ENCODE measurements around the gene ELL. TPM values are rescaled to one million over a fixed set of nuclear protein-coding genes. Genes with fewer than 3 reads are reported as not detected.

The ELL gene
- total RNA-seq, 1 donor from 2014 or later = 25.3 TPM

DNA sequence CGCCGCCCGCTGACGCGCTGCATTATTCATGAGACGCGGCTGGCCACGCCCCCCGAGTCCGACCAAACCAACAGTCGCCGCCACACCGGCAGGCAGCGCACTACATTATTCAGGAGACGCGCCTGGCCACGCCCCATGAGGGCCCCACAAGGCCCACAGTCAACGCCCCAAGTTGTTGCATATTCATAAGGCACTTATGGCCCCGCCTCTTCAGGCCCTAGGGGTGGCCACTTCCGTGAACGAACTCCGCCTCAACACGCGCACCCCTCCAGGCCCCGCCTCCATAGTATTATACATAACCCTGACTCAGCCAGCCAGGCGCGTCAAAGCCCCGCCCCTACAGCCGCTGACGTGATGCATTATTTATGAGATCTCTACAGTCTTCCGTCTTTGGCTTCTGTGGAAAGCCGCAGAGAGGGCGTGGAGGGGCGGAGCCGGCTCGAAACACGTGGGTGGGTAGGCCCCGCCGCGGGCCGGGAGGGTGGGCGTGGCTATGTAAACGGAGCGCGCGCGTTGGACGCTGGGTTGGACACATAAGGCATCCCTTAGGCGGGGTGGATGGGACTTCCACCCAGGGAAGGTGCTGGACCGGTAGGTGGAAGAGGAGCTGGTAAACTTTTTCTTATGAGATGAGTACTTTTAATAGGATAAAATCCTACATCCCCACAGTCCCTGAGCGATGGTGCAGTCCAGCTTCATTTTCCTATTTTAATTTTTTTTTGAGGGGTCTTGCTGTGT lies 423 bp upstream of the ELL start:
- DNase-seq (ENCODE audit: extremely low spot score in 2 of 2) = peak; percentile 100
- Histone ChIP-seq H3K27ac (peak overlapping the region; percentile 99), H3K36me3 (no peaks in the 10 kb centered on the region), H3K4me3 (peak overlapping the region; percentile 95 to 100), H3K27me3 (no peaks in the 10 kb centered on the region), H3K4me1 (peaks cover 35% of the 10 kb centered on the region), H3K9me3 (no peaks in the 10 kb centered on the region)
- TF ChIP-seq POLR2A (IDR thresholded peaks at IDR 0.05) (no peak), POLR2AphosphoS5 (IDR thresholded peaks at IDR 0.05; ENCODE audit: insufficient read depth in 1 of 2, low read depth in 1 of 2) (peak; percentile 68 to 98)
- TF ChIP-seq, protein P1, sequence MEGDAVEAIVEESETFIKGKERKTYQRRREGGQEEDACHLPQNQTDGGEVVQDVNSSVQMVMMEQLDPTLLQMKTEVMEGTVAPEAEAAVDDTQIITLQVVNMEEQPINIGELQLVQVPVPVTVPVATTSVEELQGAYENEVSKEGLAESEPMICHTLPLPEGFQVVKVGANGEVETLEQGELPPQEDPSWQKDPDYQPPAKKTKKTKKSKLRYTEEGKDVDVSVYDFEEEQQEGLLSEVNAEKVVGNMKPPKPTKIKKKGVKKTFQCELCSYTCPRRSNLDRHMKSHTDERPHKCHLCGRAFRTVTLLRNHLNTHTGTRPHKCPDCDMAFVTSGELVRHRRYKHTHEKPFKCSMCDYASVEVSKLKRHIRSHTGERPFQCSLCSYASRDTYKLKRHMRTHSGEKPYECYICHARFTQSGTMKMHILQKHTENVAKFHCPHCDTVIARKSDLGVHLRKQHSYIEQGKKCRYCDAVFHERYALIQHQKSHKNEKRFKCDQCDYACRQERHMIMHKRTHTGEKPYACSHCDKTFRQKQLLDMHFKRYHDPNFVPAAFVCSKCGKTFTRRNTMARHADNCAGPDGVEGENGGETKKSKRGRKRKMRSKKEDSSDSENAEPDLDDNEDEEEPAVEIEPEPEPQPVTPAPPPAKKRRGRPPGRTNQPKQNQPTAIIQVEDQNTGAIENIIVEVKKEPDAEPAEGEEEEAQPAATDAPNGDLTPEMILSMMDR (IDR thresholded peaks at IDR 0.05) = no peak
- intact Hi-C loops (cut with DNase I) = loop anchor here (5.0 kb wide), 1 partner anchor 35 kb away; the partner anchor contains the start of gene KXD1

DNA sequence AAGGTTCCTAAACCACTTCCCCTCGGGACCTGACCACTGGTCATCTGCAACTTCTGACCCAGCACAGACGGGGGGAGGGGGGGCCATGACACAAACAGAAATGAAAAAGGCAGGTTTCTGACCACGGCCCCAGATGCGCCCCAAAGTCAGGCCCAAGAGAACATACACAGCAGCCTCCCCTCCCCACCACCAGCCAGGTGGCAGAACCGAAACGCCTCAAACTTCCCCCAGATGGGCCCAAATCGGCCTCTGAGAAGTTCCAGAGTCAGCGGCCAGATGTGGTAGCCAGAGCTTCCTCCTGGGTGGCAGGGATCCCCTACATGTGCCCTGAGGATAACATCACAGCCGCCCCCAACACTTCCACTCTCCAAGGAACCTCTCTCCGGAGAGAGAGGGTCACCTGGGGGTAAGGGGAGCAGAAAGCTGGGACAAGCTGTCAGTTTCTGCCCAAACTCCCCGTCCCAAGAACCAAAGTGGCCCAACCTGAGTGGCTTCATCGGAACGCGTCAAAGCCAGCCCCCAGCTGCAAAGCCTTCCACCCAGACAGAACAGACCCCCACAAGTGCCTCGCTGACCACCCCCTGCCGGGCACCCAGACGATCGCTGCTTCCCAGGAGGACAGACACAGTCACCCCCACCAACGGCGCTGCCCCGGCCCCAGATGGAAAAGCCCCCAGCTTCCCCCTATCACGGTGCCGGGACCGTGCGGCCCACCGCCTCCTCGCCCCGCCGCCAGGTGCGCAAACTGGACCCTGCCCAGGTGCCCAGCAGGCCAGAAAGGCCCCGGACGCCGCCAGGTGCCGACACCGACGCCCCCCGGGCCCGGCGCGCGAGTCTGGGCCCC lies 800 bp downstream of the ELL start:
- H3K36me3 ChIP-seq = no peaks in the 10 kb centered on the region
- peak overlapping the region; percentile 95 to 100 for H3K4me3 ChIP-seq
- H3K27ac ChIP-seq = peak overlapping the region; percentile 99
- no peaks in the 10 kb centered on the region for H3K27me3 ChIP-seq
- H3K9me3 ChIP-seq = no peaks in the 10 kb centered on the region
- DNase-seq (ENCODE audit: extremely low spot score in 2 of 2) = no peak
- intact Hi-C loops (cut with DNase I) = loop anchor here (5.0 kb wide), 1 partner anchor 36 kb away; the partner anchor contains the start of gene KXD1
- TF ChIP-seq POLR2AphosphoS5 (IDR thresholded peaks at IDR 0.05; ENCODE audit: insufficient read depth in 1 of 2, low read depth in 1 of 2) (no peak), POLR2A (IDR thresholded peaks at IDR 0.05) (no peak)
- TF ChIP-seq, protein P1 (IDR thresholded peaks at IDR 0.05) = no peak
- H3K4me1 ChIP-seq = peaks cover 47% of the 10 kb centered on the region

DNA sequence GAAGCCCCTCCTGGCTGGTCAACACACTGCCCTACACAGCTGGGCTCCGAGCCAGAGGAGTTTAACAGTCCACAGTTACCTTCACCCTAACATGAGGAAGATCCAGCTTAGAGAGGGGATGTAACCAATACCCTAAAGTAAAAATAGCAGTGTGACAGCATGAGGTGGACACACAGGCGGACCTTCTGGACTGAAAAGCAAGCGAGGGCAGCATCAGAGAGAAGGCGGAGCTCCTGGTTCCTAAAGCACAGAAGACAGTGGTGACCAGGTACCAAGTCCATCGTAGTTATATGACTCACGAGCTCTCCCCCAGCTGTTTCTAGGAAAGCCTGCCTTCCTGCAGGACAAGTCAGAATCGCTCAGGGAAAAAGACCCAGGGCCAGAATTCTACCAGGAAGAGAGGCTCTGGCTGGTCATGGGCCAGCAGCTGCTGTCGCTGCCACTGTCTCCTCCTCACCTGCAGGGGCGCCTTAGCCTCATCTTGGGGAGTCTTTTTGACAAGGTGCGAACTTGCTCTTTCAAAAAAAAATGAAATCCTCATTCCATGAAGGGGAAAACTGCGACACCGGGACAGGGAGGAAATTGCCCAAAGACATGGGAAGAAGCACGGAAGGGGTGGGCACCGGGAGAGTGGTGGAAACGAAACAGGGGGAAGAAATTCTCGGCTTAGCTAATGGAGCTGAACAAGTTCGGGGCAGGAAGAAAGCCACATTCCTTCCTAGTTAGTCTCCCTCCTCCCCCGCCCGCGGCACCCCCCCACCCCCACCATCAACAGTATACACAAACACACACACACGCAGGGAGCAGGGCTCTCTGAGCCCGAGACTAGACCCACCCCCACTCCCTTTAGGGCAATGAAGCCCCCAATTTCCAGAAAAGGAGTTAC lies 1.7 kb downstream of the ELL start:
- no peaks in the 10 kb centered on the region for H3K9me3 ChIP-seq
- H3K4me1 ChIP-seq = peaks cover 56% of the 10 kb centered on the region
- no peaks in the 10 kb centered on the region for H3K36me3 ChIP-seq
- H3K27ac ChIP-seq = peak overlapping the region; percentile 99
- H3K27me3 ChIP-seq = no peaks in the 10 kb centered on the region
- peak in 1 of 2 donors; percentile 96 for DNase-seq (ENCODE audit: extremely low spot score in 2 of 2)
- peak; percentile 55 to 69 for TF ChIP-seq POLR2AphosphoS5 (IDR thresholded peaks at IDR 0.05; ENCODE audit: insufficient read depth in 1 of 2, low read depth in 1 of 2)
- no peak for TF ChIP-seq POLR2A (IDR thresholded peaks at IDR 0.05)
- TF ChIP-seq, protein P1 (IDR thresholded peaks at IDR 0.05) = peak in 1 of 3 experiments; percentile 47
- intact Hi-C loops (cut with DNase I) = loop anchor here (5.0 to 10.0 kb wide), 2 partner anchors 37 to 55 kb away; partner anchors contain the start of gene KXD1
- peak overlapping the region; percentile 95 to 100 for H3K4me3 ChIP-seq

DNA sequence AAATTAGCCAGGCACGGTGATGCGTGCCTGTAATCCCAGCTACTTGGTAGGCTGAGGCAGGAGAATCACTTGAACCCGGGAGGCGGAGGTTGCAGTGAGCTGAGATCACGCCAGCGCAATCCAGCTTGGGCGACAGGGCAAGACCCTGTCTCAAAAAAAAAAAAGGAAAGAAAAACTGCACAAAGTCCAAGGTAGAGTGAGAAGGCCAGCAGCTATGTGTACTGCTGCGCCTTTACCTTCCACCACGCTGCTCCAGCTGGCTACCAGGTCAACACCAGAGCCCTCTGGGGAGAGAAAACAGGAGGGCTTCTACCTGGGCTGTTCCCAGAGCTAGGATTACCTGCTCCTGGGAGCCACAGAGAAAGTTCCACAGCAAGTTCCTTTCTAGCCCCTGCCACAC lies 3.2 kb downstream of the ELL start:
- TF ChIP-seq, protein P1 (IDR thresholded peaks at IDR 0.05) = no peak
- TF ChIP-seq POLR2A (IDR thresholded peaks at IDR 0.05) (no peak), POLR2AphosphoS5 (IDR thresholded peaks at IDR 0.05; ENCODE audit: insufficient read depth in 1 of 2, low read depth in 1 of 2) (no peak)
- Histone ChIP-seq H3K4me1 (peaks cover 71% of the 10 kb centered on the region), H3K27ac (peak overlapping the region; percentile 99), H3K4me3 (no peak overlapping the region), H3K9me3 (no peaks in the 10 kb centered on the region), H3K36me3 (no peaks in the 10 kb centered on the region), H3K27me3 (no peaks in the 10 kb centered on the region)
- intact Hi-C loops (cut with DNase I) = loop anchor here (10.0 kb wide), 1 partner anchor 54 kb away; no protein-coding TSS in a partner anchor
- no peak for DNase-seq (ENCODE audit: extremely low spot score in 2 of 2)
